ENCODE results near the gene ITGA7. TPM values are rescaled to one million over a fixed set of nuclear protein-coding genes. Genes with fewer than 3 reads are reported as not detected.
A peak's percentile ranks its signal among the peaks of the same experiment; 100 is the strongest.

The ITGA7 gene
- total and polyA plus RNA-seq, 2 of the 4 experiments (the other 2 are of a cell fraction) = 3.9 to 15.7 TPM

GRCh38 chr12:55724226-55724939 lies 16.7 kb upstream of the ITGA7 start:
- DNase-seq = peak; percentile 69
- no peak overlapping the region for H3K4me3 ChIP-seq (ENCODE audit: insufficient read depth, low read depth, low read length)
- H3K23ac ChIP-seq (ENCODE audit: low read depth, low read length) = no peak overlapping the region
- peaks cover 10 to 58% of the 10 kb centered on the region in 2 experiments for H3K79me1 ChIP-seq (ENCODE audit: low read depth in 1 of 2, low read length in 2 of 2)
- no peak overlapping the region for H2BK20ac ChIP-seq (ENCODE audit: low read depth, low read length)
- H3K9me3 ChIP-seq (ENCODE audit: control insufficient read depth, insufficient read depth, low read length) = no peaks in the 10 kb centered on the region
- peak overlapping the region; percentile 55 for H2AK9ac ChIP-seq (replicated peaks; ENCODE audit: low read depth, low read length, poor library complexity)
- CTCF ChIA-PET = interaction anchor here (1.0 kb wide), 1 partner anchor 60 kb away, joined by 3 read pairs; no protein-coding TSS in a partner anchor
- H2AFZ ChIP-seq (replicated peaks; ENCODE audit: low read length, poor library complexity) = peak overlapping the region; percentile 5
- no peak overlapping the region for H2AK5ac ChIP-seq (ENCODE audit: low read depth, low read length)
- H2BK120ac ChIP-seq (ENCODE audit: low read depth, low read length) = no peak overlapping the region
- POLR2A ChIA-PET (ENCODE audit: unreplicated experiment) = no interaction called here
- no peak overlapping the region for H2BK15ac ChIP-seq (ENCODE audit: low read depth, low read length)
- H3K4me1 ChIP-seq (ENCODE audit: control insufficient read depth, insufficient read depth, low read length) = peaks cover 20% of the 10 kb centered on the region
- no peak overlapping the region for H3K27ac ChIP-seq (ENCODE audit: insufficient read depth, low read length)
- no peak overlapping the region for H4K91ac ChIP-seq (ENCODE audit: insufficient read depth, low read depth, low read length)
- H3K9me1 ChIP-seq (ENCODE audit: insufficient read depth, low read length) = peaks cover 12% of the 10 kb centered on the region; the same call in 1 of the 2 replicates
- no peak for ATAC-seq (ENCODE audit: low read depth)
- in situ Hi-C loops (cut with MboI; ENCODE audit: low sequenced_read_pairs) = no loop called here
- no peak overlapping the region for H3K4ac ChIP-seq (ENCODE audit: low read depth, low read length)
- H4K20me1 ChIP-seq (ENCODE audit: insufficient read depth, low read length) = peaks cover 68% of the 10 kb centered on the region
- H4K5ac ChIP-seq (ENCODE audit: low read depth, low read length) = no peak overlapping the region
- H3K4me2 ChIP-seq (ENCODE audit: low read depth, low read length) = no peak overlapping the region
- dilution Hi-C loops (cut with HindIII; ENCODE audit: low sequenced_read_pairs, unreplicated experiment) = no loop called here
- H3K27me3 ChIP-seq (ENCODE audit: control insufficient read depth, insufficient read depth, low read length) = no peaks in the 10 kb centered on the region
- H3K9ac ChIP-seq (ENCODE audit: low read depth, low read length) = no peak overlapping the region
- intact Hi-C loops (cut with micrococcal nuclease) = no loop called here
- no CpG with 5 or more reads among the region's 11 CpGs for WGBS, 2 experiments (ENCODE audit: extremely low coverage in 2 of 2, insufficient read length in 1 of 2)
- no peak overlapping the region for H3K14ac ChIP-seq (replicated peaks; ENCODE audit: low read depth, low read length)
- H2BK5ac ChIP-seq (ENCODE audit: low read depth, low read length, poor library complexity, severe bottlenecking) = no peak overlapping the region
- H3K18ac ChIP-seq (ENCODE audit: low read depth, low read length) = no peak overlapping the region
- no peak overlapping the region for H4K8ac ChIP-seq (ENCODE audit: low read depth in 2 of 2, low read length in 2 of 2)
- H3K56ac ChIP-seq (ENCODE audit: extremely low read depth, insufficient read depth, low read length) = no peak overlapping the region
- no TSS peak for BruUV-seq (replicated peaks)
- peaks cover 45% of the 10 kb centered on the region for H3K36me3 ChIP-seq (ENCODE audit: control insufficient read depth, insufficient read depth, low read length)
- TF ChIP-seq RFX5 (IDR thresholded peaks at IDR 0.05; ENCODE audit: low read depth, low read length) = no peak
- no peak for TF ChIP-seq FOS (IDR thresholded peaks at IDR 0.05; ENCODE audit: low read depth, low read length)
- TF ChIP-seq, protein P1, sequence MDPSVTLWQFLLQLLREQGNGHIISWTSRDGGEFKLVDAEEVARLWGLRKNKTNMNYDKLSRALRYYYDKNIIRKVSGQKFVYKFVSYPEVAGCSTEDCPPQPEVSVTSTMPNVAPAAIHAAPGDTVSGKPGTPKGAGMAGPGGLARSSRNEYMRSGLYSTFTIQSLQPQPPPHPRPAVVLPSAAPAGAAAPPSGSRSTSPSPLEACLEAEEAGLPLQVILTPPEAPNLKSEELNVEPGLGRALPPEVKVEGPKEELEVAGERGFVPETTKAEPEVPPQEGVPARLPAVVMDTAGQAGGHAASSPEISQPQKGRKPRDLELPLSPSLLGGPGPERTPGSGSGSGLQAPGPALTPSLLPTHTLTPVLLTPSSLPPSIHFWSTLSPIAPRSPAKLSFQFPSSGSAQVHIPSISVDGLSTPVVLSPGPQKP (IDR thresholded peaks at IDR 0.05; ENCODE audit: borderline replicate concordance, low read depth, low read length) = no peak
- TF ChIP-seq USF2 (IDR thresholded peaks at IDR 0.05; ENCODE audit: low read depth, low read length) = no peak
- peak; percentile 64 for TF ChIP-seq RAD21 (IDR thresholded peaks at IDR 0.05; ENCODE audit: low read length)
- TF ChIP-seq CHD1 (IDR thresholded peaks at IDR 0.05; ENCODE audit: low read depth, low read length) = no peak
- TF ChIP-seq MXI1 (IDR thresholded peaks at IDR 0.05; ENCODE audit: borderline replicate concordance, low read depth, low read length) = no peak
- TF ChIP-seq, protein P2, sequence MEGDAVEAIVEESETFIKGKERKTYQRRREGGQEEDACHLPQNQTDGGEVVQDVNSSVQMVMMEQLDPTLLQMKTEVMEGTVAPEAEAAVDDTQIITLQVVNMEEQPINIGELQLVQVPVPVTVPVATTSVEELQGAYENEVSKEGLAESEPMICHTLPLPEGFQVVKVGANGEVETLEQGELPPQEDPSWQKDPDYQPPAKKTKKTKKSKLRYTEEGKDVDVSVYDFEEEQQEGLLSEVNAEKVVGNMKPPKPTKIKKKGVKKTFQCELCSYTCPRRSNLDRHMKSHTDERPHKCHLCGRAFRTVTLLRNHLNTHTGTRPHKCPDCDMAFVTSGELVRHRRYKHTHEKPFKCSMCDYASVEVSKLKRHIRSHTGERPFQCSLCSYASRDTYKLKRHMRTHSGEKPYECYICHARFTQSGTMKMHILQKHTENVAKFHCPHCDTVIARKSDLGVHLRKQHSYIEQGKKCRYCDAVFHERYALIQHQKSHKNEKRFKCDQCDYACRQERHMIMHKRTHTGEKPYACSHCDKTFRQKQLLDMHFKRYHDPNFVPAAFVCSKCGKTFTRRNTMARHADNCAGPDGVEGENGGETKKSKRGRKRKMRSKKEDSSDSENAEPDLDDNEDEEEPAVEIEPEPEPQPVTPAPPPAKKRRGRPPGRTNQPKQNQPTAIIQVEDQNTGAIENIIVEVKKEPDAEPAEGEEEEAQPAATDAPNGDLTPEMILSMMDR (conservative IDR thresholded peaks at IDR 0.05; ENCODE audit: low read depth, low read length) = peak; percentile 61
- TF ChIP-seq CEBPB (IDR thresholded peaks at IDR 0.05; ENCODE audit: low read depth, low read length) = no peak
- no peak for TF ChIP-seq MAFK (IDR thresholded peaks at IDR 0.05; ENCODE audit: low read depth, low read length)
- no peak; the same call in 1 of the 2 replicates for TF ChIP-seq POLR2A (IDR thresholded peaks at IDR 0.05; ENCODE audit: low read depth, low read length)
- no peak for TF ChIP-seq NFE2L2 (IDR thresholded peaks at IDR 0.05; ENCODE audit: low read depth, low read length)
- TF ChIP-seq BHLHE40 (IDR thresholded peaks at IDR 0.05; ENCODE audit: low read depth, low read length) = no peak
- TF ChIP-seq RCOR1 (IDR thresholded peaks at IDR 0.05; ENCODE audit: insufficient replicate concordance, low read length) = no peak
- no peak for TF ChIP-seq MAZ (IDR thresholded peaks at IDR 0.05; ENCODE audit: borderline replicate concordance, low read depth, low read length)

Measured in IMR-90 (cell line).